CD4-positive, alpha-beta T cell treated with Interleukin-6 for 4 hours (primary cell): ENCODE results near the gene PPP2R1B.
"Not testable (repeated sequence)": the region's sequence is repeated elsewhere in the genome, so short reads cannot be mapped to it uniquely, and the experiment has no call there.

ENCODE experiments used
- DNase-seq: peaks from one replicate; pipeline ENCODE4 v3.0.0-alpha.2; 2020; ENCODE audit warnings: mixed read lengths

Gene PPP2R1B

DNA sequence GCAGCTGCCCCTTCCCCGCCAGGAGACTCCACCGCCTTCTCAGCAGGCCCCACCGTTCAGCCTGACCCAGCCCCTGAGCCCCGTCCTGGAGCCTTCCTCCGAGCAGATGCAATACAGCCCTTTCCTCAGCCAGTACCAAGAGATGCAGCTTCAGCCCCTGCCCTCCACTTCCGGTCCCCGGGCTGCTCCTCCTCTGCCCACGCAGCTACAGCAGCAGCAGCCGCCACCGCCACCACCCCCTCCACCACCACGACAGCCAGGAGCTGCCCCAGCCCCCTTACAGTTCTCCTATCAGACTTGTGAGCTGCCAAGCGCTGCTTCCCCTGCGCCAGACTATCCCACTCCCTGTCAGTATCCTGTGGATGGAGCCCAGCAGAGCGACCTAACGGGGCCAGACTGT is 42.6 kb downstream of the PPP2R1B start:
- no peak for DNase-seq

DNA sequence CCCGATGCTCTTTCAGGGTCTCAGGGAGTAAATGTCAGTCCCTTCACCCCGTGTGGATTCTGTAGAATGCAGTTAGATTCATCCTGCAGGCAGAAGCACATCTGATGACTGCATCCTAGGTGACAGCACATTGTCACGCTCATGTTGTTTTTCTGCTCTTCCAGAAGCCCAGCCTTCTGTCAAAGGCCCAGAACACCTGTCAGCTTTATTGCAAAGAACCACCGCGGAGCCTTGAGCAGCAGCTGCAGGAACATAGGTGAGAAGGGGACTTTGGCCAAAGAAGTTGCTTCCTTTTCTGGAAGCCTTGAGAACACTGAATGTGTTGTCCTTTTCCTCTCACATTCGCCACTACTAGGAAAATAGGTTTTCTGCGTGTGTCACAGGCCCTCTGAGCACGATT is 43.7 kb downstream of the PPP2R1B start:
- DNase-seq = no peak

DNA sequence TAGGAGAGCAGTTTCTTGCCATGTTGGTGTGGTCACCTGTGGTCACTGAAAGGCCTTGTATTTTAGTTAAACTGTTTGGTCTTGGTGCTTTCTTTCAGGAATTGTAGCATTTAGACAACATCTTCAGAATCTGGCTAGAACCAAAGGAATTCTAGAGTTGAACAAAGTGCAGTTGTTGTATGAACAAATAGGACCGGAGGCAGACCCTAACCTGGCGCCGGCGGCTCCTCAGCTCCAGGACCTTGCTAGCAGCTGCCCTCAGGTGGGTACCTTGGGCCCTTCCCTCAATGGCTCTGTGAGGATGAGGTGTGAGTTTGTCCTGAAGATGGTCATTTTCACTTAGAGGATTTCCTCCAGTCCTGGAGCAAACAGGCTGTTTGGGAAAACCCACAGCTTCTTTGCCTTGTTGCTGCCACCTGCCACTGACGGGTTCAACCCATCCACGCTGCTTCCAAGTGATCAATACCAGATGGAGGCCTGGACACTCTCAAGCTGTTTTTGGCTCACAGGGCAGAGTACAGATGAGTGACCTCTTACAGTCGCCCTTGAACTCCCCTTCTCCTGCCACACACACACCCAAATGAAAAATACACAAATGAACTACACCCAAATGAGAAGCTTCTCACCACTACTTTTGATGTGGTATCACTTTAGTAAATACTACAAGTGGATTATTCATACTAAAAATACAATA is 45.2 kb downstream of the PPP2R1B start:
- no peak for DNase-seq

DNA sequence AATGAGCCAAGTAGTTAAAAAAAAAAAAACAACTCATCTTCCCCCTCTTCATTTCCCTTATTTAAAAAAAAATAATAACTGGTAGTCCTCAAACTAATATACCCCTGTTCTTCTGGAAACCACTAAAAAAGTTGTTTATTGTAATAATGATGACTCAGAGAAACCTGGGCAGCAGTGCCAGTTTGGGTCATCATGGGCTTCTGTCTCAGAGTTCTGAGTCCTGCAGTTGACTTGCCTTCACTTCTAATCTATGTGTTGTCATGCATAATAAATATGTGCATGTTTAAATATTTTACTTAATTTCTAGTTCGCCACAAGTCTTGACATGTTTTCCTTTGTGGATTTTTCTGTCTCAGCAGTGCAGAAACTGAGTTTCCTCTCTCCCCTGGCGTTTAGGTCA is 46.8 kb downstream of the PPP2R1B start:
- no peak for DNase-seq

DNA sequence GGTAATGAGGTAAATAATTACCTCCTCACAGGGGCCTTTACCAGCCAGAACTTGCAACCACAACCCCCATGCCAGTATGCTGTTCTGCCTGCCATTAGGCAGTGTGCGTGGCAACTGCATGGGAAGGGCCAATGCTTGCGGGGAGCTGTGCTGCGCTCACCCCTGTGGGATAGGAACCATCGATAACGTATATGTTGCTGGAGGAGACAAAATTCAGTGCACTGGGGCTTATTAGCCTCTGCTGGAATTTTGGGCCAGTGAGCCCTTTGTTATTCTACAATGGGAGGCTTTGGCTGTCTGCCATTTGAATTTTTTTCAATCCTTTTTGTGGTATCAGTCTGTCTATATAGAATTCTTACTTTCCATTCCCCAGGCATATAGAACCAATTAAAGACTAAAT is 47.3 kb downstream of the PPP2R1B start:
- no peak for DNase-seq

DNA sequence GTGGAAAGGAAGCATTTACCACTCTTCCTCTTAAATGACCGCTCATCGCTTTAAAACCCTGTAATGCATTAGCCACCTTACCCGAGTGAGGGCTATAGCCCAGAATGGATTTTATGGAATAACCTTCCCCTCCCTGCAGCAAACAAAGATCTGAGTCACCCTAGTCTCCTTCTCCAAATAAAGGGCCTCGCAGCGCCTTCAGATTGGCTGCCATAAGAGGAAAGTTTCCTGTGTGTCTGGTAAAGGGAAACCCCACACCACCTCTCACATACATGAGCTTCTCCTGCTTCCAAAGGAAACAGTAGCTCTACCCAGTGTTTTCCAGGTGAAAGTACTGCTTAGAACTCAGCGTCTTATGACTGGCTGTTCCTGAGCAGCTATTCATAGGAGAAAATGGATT is 47.8 kb downstream of the PPP2R1B start:
- no peak for DNase-seq

DNA sequence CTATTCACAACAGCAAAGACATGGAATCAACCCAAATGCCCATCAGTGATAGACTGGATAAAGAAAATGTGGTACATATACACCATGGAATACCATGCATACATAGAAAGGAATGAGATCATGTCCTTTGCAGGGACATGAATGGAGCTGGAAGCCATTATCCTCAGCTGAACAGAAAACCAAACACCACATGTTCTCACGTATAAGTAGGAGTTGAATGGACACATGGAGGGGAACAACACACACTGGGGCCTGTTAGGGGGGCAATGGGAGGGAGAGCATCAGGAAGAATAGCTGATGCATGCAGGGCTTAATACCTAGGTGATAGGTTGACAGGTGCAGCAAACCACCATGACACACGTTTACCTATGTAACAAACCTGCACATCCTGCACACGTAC is 48.5 kb downstream of the PPP2R1B start:
- not testable (repeated sequence) for DNase-seq

DNA sequence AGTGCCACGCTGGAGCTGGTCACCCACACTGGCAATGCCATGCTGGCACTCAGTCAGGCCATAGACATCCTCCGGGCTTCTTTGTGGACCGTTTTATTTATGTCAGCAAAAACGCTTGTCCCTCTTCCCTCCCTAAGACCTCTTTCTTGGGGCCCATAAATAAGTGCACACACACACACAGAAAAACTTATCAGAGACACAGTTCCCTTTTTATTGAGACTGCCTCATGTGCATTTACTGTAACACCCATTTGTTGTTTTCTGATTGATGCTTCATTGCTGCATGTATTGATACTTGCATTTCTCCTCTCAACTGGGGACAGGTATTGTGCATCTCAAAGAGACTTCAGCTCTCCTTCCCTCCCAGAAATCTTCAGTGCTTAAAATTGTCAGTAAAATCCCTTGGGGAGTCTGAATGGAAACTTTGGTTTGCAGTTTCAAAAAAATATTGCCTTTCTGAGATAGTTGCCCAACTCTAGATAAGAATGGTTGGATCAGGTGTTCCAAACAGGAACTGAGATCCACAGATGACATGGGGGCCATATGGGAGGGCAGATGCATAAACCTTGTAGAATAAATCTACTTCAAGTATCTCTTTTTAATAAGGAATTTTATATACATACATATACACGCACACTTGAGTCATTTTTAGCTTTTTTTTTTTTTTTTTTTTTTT is 50.9 kb downstream of the PPP2R1B start:
- DNase-seq = no peak

DNA sequence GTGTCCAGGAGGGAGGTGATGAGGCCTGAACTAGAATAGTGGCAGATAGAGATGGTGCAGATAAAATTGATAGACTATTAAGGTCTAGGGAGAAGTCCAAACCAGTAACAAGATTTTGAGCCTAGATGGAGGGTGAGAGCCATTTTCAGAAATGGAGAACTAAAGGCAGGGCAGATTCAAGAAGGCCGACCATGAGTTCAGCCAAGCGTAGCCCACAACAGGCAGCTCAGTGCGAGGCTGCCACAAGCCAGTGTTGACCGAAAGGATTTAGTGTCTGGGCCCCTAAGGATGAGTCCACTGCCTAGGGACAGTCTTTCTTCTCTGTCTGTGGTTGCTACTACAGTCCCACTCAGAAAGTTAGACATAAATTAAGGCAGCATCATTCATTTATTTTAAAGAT is 51.7 kb downstream of the PPP2R1B start:
- DNase-seq = no peak

DNA sequence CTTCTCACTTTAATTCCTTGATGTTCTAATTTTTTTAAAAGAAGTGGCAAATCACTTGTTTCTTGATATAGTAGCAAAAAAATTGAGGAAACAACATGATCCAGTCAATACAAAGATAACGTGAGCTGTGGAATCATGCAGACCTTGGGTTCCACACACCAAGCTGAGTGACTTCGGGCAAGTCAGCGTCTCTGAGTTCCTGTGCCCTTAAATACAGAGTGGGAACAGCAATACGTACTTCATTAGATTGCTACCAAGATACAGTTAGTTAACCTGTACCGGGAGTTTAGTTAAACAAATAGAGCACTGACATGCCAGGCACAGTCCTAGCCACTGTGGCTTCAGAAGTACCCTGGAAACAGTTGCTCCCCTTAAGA is 58.5 kb downstream of the PPP2R1B start:
- DNase-seq = no peak

DNA sequence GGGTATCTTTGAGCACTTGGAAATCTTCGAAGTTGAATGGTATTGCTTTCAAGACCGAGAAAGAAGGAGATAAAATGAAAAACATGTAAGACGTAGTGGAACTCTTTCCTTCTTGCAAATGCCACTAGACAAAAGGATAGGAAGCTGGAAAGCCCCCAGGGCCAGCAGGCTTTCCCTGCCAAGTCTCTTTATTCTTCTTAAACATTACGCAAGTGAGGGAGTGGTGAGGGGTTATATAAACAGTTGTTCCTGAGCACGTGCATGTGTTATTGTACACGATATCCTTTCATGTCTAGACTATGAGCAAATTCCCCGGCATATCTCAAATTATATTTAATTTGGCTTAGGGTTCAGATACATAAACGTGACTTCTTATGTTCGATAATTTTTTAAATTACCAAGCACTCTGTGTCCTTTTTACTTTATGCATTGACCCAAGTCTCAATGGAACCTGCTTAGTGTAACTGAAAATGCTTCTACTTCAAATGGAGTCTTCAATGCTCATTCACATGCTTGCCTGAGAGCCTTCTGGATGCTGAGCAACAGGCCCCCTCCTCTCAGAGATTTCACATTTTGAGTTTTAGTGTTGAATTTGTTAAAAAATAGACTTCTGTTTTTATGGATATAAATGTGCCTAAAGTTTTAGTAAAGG is 59.0 kb downstream of the PPP2R1B start:
- no peak for DNase-seq

DNA sequence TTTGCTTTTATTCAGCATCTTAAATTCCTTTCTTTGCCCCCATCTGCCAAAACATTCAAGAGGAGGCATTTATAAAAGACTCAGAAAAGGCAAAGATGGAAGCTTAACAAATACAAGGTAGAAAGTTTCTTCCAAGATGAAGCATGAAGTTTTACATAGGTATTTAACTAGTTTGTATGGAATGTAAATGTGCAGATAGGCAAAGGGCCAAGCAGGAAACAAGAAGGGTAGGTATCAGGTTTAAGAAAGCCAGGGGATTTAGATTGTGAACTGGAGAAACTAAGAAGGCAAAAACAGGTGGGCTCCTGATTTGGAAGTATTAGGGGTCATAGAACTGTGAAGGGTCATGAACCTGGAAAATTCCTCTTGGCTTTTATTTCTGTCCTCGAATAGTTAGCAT is 62.6 kb downstream of the PPP2R1B start:
- no peak for DNase-seq

DNA sequence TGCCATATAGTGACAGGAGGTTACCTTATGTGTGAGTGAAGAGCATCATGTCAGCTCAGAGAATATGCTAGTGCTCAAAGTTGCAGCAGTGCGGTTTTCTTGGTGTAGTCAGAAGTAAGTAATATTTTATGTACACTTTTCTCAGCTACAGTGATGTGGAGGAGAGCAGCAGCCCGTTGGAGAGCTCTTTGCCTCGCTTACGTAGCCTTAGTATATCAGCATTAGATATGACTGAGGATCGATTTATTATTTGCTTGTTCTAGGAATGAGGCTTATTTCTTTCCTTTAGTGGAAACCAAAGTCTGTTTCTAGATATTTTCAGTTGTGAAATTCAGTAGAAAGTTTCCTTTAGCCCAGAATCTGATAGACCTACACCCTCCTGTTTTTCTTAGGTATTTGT is 63.6 kb downstream of the PPP2R1B start:
- no peak for DNase-seq

DNA sequence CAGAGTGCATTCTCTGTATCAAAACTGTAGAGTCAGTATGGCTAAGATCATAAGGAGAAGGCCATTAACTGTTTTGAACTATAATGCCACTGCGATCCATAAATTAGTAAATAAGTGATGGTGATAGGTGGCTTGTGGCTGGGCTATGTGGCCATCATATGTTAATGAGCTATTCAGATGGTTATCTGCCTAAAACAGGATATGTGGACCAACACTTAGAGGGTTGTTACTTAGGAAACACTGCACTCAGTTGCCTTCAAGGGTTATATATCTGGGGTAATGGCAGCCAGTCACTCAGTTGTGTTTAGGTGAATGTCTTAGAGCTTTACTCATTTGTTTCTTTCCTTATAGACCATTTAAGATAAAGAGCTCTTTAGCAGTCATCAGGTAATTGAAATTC is 66.0 kb downstream of the PPP2R1B start:
- no peak for DNase-seq

DNA sequence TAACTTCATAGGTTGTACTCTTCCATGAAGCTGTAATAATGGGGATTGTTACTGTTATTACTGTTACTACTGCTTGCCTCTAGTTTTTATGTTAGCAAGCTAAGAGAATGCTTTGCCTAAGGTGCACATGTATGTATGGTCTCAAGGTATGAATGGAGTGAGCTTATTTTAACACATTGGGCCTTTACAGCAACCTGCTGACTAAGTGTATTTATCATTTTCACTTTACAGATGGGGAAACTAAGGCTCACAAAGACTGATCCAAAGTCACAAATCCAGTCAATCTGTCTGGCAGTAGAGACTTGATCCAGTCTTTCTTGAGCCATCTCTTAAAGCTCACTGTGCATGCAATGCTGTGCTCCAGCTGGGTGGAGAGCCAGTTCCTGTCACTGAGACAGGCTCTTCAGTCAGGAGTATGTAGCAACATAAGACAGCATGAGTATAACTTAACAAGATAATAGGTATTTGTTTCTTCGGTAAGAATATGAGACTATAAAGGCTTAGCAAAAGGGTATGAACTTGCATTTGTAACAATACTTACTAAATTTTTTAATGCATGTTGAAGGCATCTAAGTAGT is 66.5 kb downstream of the PPP2R1B start:
- no peak for DNase-seq

DNA sequence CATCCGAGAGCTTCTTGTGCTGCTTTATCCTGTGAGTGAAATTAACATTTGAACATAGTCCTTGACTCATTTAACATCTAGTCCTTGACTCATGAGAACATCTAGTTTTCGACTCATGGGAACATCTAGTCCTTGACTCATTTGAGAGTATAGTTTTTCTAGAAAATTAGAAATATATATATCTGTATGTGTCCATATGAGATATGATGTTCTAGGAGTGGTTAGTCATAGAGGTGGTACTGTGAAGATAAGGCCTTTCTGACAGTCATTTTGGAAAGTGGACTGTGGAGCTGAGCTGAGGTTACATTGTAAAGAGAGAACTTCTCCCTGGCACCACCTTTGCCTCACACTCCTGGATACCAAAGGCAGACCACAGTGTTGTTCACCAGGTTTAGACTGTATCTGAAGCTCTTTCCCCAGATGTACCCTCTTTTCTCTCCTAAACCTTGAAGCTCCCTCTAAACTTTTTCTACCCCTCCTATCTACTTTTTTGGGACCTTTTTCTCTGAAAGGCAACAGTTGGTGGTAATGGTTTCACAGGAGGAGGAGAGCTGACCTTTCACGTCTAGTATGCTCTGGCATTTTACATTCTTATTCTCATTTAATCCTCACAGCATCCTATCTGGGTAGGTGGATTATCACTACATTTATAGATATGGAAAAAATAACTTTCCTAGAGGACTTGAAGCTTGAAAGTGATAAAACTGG is 67.2 kb downstream of the PPP2R1B start:
- DNase-seq = no peak

DNA sequence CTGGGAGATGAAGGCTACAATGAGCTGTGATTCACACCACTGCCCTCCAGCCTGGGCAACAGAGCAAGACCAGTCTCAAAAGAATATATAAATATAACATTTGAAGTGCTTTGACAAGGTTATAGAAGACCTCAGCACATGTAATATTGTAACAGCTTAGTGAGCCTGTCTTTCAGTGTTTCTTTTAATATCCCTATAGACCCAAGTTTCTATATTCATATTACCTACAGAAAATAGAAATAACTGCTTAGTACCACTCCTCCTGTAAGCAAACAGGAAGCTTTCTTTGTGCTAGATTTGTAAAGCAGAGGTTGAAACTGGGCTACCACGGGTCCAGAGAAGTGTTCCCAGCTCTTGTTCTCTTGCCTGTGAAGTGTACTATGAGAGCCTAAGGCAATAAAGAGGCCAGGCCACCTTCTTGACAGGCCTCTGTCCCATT is 68.2 kb downstream of the PPP2R1B start:
- no peak for DNase-seq

DNA sequence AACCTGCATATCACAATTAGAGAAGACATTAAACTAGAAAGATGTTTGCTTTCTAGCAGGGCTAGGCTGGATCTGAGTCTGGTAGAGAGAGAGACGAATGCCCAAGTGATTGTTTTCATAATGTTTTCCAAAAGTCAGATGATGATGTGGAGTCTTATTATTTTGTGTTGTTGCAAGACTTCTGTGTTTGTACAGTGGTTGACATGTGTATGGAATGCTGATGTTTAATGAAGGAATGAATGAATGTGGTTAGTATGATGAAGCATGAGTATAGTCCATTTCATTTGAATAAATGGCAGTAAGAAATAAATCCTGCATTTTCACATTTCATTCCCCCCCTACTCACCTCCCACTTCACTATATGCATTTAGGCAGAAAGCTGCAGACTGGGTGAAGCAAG is 69.6 kb downstream of the PPP2R1B start:
- no peak for DNase-seq

DNA sequence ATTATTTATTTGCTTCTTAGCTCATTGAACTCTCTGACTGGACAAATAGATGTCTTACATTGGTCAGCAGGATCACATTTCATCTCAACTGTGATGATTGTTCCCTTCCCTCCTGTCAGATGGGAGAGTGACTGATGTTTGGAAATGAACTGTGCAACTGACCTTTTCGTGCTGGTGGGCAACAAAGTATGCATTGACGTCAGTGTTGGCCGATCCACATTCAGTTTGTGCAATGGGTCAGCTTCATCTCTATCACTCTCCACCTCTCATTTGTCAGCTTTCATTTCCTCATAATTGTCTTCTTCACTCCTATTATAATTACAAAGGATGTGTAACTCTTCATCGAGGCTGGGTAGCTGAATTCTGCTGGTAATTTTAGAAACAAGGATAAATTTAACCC is 71.3 kb downstream of the PPP2R1B start:
- no peak for DNase-seq

DNA sequence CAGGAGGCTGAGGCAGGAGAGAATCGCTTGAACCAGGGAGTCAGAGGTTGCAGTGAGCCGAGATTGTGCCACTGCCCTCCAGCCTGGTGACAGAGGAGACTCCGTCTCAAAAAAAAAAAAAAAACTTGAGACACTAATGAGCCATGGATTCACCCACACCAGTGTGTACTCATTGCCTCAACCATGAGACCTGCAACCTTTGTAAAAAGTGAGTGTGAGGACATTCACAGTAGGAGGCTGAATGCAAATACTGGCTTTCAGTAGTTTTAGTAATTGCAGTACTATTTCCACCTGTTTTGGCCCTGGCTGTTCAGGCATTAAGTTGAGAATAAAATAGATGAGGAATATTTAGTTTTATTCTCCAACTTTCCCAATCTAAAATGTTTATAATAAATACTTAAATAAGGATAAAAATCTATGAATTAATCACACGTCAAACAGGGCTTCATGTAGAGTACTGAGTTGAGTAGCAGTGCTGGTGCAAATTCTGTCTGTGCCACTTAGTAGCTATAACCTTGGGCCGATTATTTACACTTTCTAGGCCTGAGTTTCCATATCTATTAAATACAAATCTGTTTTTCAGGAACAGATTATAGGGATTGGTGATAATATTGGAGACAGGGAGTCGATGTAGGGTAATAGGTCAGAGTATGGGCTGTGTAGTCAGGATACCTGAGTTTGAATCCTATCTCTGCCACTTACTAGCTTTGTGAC is 72.8 kb downstream of the PPP2R1B start:
- no peak for DNase-seq

DNA sequence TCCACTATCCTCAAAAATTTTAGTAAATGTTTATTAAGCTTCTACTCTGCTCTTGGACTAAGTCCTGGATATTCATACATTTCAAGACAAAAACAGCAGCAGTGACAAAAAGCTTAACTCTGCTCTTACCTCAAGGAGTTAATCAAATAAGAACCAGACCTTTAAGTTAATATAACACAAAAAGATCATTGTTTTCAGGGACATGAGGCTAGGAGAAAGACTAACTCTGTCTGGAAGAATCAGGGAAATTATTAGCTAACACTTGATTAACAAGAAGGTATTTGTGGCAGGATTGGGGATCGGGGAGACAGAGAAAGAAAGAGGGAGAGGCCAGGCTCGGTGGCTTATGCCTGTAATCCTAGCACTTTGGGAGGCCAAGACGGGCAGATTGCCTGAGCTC is 74.4 kb downstream of the PPP2R1B start:
- DNase-seq = no peak

DNA sequence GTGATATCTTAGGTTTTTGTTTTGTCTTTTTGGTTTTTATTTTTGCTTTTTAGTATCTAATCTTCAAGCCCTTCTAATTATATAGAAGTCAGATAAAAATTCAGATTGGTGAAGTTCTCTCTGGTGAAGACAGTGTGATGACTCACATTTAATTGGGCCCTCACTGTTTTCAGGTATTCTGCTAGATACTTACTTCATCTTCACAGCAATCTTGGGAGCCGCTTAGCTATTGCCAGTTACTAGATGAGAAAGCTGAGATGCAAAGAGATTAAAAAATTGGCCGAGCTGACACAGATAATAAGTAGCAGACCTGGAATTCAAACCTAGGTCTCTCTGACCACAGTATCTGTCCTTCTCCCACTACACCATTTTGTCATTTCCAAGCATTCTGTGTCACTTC is 75.0 kb downstream of the PPP2R1B start:
- no peak for DNase-seq

DNA sequence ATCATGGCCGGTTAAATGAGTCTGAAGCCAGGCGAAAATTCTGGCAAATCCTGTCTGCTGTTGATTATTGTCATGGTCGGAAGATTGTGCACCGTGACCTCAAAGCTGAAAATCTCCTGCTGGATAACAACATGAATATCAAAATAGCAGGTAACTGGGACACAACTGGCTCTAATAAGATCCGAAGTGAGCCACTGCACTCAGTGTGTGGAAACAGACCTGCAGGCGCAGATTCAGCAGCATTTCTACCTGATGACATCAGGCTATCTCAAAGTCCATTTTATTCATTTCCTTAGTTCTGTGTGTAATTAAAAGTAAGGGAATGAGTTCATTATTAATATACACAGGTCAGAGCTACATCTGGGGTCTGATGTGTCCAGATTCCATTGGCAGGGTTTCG is 78.2 kb downstream of the PPP2R1B start:
- no peak for DNase-seq
